ENCODE results near the gene OIP5. TPM values are rescaled to one million over a fixed set of nuclear protein-coding genes. Genes with fewer than 3 reads are reported as not detected.
"Not testable (repeated sequence)": the region's sequence is repeated elsewhere in the genome, so short reads cannot be mapped to it uniquely, and the experiment has no call there.

Gene OIP5
- total RNA-seq, 1 experiment from 2014 or later: 8.0 TPM

- Mint-ChIP-seq H3K9me3 (ENCODE audit: low read depth, unreplicated experiment) (no peaks in the 10 kb centered on the region), H3K27ac (ENCODE audit: unreplicated experiment) (no peak overlapping the region), H3K36me3 (ENCODE audit: insufficient read depth, unreplicated experiment) (peaks cover 33% of the 10 kb centered on the region), H3K4me1 (ENCODE audit: low read depth, unreplicated experiment) (no peaks in the 10 kb centered on the region), H3K4me3 (ENCODE audit: low read depth, unreplicated experiment) (no peak overlapping the region), H3K27me3 (ENCODE audit: unreplicated experiment) (no peaks in the 10 kb centered on the region)
- no peak for DNase-seq
- CTCF ChIA-PET: interaction anchor here (0.5 kb wide), 1 partner anchor 23 kb away, joined by 4 read pairs; no protein-coding TSS in a partner anchor
- intact Hi-C loops (cut with micrococcal nuclease; ENCODE audit: unreplicated experiment): no loop called here
- TF ChIP-seq CTCF (IDR thresholded peaks at IDR 0.05; ENCODE audit: unreplicated experiment): no peak
- BruUV-seq (replicated peaks): no TSS peak
Measured at GRCh38 chr15:41269887-41270286, 62.5 kb downstream of the OIP5 start.

- H3K27me3 Mint-ChIP-seq (ENCODE audit: unreplicated experiment): no peaks in the 10 kb centered on the region
- no peak for DNase-seq
- H3K4me3 Mint-ChIP-seq (ENCODE audit: low read depth, unreplicated experiment): no peak overlapping the region
- H3K9me3 Mint-ChIP-seq (ENCODE audit: low read depth, unreplicated experiment): no peaks in the 10 kb centered on the region
- no peak overlapping the region for H3K27ac Mint-ChIP-seq (ENCODE audit: unreplicated experiment)
- no peak for TF ChIP-seq CTCF (IDR thresholded peaks at IDR 0.05; ENCODE audit: unreplicated experiment)
- peaks cover 15% of the 10 kb centered on the region for H3K36me3 Mint-ChIP-seq (ENCODE audit: insufficient read depth, unreplicated experiment)
- intact Hi-C loops (cut with micrococcal nuclease; ENCODE audit: unreplicated experiment): no loop called here
- CTCF ChIA-PET: interaction anchor here (0.6 kb wide), 1 partner anchor 59 kb away, joined by 5 read pairs; no protein-coding TSS in a partner anchor
- BruUV-seq (replicated peaks): no TSS peak
- peaks cover 5% of the 10 kb centered on the region for H3K4me1 Mint-ChIP-seq (ENCODE audit: low read depth, unreplicated experiment)
Measured at GRCh38 chr15:41263891-41264351, 68.5 kb downstream of the OIP5 start.

GRCh38 chr15:41262571-41262970, 69.8 kb downstream of the OIP5 start:
- intact Hi-C loops (cut with micrococcal nuclease; ENCODE audit: unreplicated experiment): no loop called here
- Mint-ChIP-seq H3K36me3 (ENCODE audit: insufficient read depth, unreplicated experiment) (peaks cover 5% of the 10 kb centered on the region), H3K9me3 (ENCODE audit: low read depth, unreplicated experiment) (no peaks in the 10 kb centered on the region), H3K27ac (ENCODE audit: unreplicated experiment) (no peak overlapping the region), H3K4me1 (ENCODE audit: low read depth, unreplicated experiment) (peaks cover 18% of the 10 kb centered on the region), H3K27me3 (ENCODE audit: unreplicated experiment) (no peaks in the 10 kb centered on the region), H3K4me3 (ENCODE audit: low read depth, unreplicated experiment) (no peak overlapping the region)
- BruUV-seq (replicated peaks): no TSS peak
- CTCF ChIA-PET: no interaction called here
- no peak for TF ChIP-seq CTCF (IDR thresholded peaks at IDR 0.05; ENCODE audit: unreplicated experiment)
- DNase-seq: no peak

DNA sequence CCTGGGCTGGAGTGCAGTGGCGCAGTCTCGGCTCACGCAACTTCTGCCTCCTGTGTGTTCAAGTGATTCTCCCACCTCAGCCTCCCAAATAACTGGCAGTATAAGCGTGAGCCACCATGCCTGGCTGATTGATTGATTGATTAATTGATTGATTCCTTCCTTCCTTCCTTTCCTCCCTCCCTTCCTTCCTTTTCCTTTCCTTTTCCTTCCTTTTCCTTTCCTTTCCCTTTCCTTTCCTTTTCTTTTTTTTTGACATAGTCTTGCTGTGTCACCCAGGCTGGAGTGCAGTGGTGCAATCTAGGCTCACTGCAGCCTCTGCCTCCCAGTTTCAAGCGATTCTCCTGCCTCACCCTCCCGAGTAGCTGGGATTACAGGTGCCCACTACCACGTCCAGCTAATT, 71.5 kb downstream of the OIP5 start:
- DNase-seq; H3K9me3 Mint-ChIP-seq (ENCODE audit: low read depth, unreplicated experiment); intact Hi-C loops (cut with micrococcal nuclease; ENCODE audit: unreplicated experiment); H3K27ac Mint-ChIP-seq (ENCODE audit: unreplicated experiment); H3K36me3 Mint-ChIP-seq (ENCODE audit: insufficient read depth, unreplicated experiment); H3K27me3 Mint-ChIP-seq (ENCODE audit: unreplicated experiment); H3K4me3 Mint-ChIP-seq (ENCODE audit: low read depth, unreplicated experiment); BruUV-seq (replicated peaks): not testable (repeated sequence)
- peaks cover 18% of the 10 kb centered on the region for H3K4me1 Mint-ChIP-seq (ENCODE audit: low read depth, unreplicated experiment)
- CTCF ChIA-PET: interaction anchor here (0.7 kb wide), 1 partner anchor 1263 kb away, joined by 5 read pairs; no protein-coding TSS in a partner anchor

GRCh38 chr15:41259546-41260189, 72.7 kb downstream of the OIP5 start:
- intact Hi-C loops (cut with micrococcal nuclease; ENCODE audit: unreplicated experiment): loop anchor here (10.0 kb wide), 1 partner anchor 75 kb away; the partner anchor contains the start of genes NUSAP1 and OIP5
- no peak for TF ChIP-seq CTCF (IDR thresholded peaks at IDR 0.05; ENCODE audit: unreplicated experiment)
- Mint-ChIP-seq H3K4me3 (ENCODE audit: low read depth, unreplicated experiment) (no peak overlapping the region), H3K27ac (ENCODE audit: unreplicated experiment) (no peak overlapping the region), H3K27me3 (ENCODE audit: unreplicated experiment) (no peaks in the 10 kb centered on the region), H3K9me3 (ENCODE audit: low read depth, unreplicated experiment) (no peaks in the 10 kb centered on the region), H3K4me1 (ENCODE audit: low read depth, unreplicated experiment) (peaks cover 18% of the 10 kb centered on the region), H3K36me3 (ENCODE audit: insufficient read depth, unreplicated experiment) (no peaks in the 10 kb centered on the region)
- CTCF ChIA-PET: interaction anchor here (0.6 to 1.5 kb wide), 3 partner anchors 10 to 483 kb away, joined by 4 to 14 read pairs (median 4); no protein-coding TSS in a partner anchor
- BruUV-seq (replicated peaks): TSS peak; percentile 74
- no peak for DNase-seq
